HFFc6 (cell line): ENCODE measurements around the gene C19orf25. TPM values are rescaled to one million over a fixed set of nuclear protein-coding genes. Genes with fewer than 3 reads are reported as not detected.

Source experiments
- DNase-seq: peaks from one replicate; pipeline ENCODE4 v3.0.0-alpha.2; 2018
- H3K27ac Mint-ChIP-seq: 2 replicates; pipeline ENCODE4 v1.8.0; 2020; ENCODE audit warnings: mild to moderate bottlenecking, mixed read lengths
- H3K27me3 Mint-ChIP-seq: 2 replicates; pipeline ENCODE4 v1.8.0; 2021; ENCODE audit warnings: mild to moderate bottlenecking, moderate library complexity, mixed read lengths; ENCODE audit not compliant: insufficient read depth
- H3K36me3 Mint-ChIP-seq: 2 replicates; pipeline ENCODE4 v1.8.0; 2021; ENCODE audit warnings: low read depth, mixed read lengths
- H3K4me1 Mint-ChIP-seq: 2 replicates; pipeline ENCODE4 v1.8.0; 2020; ENCODE audit warnings: low read depth, mixed read lengths
- H3K4me3 Mint-ChIP-seq: 2 replicates; pipeline ENCODE4 v1.8.0; 2020; ENCODE audit warnings: mild to moderate bottlenecking, moderate library complexity, mixed read lengths
- H3K9me3 Mint-ChIP-seq: 2 replicates; pipeline ENCODE4 v1.8.0; 2020; ENCODE audit warnings: mild to moderate bottlenecking, mixed read lengths
- CTCF ChIP-seq: fragments of 200-600 bp; sonication (generic); IDR thresholded peaks from 2 replicates; pipeline ENCODE4 v1.5.0; 2021; ENCODE audit warnings: antibody characterized with exemption, mild to moderate bottlenecking
- total RNA-seq, 6 experiments: library from RNA; stranded (reverse); fragmentation: NEBNext Ultra II Directional; extraction: Animal tissue kit (Norgen Biotek cat#: 25700); gene quantifications; 2 replicates in 1 of 6; 3 replicates in 5 of 6; pipeline ENCODE4 v1.2.3, GENCODE V29; 2021

Gene C19orf25
- total RNA-seq, 6 experiments from 2014 or later, result 26.7 to 34.8 (median 29.6) TPM

GRCh38 chr19:1457892-1458291 is 21.1 kb downstream of the C19orf25 start:
- Mint-ChIP-seq H3K9me3 (no peaks in the 10 kb centered on the region), H3K27ac (no peak overlapping the region), H3K4me1 (no peaks in the 10 kb centered on the region), H3K4me3 (no peak overlapping the region), H3K27me3 (peaks cover 6% of the 10 kb centered on the region), H3K36me3 (no peaks in the 10 kb centered on the region)
- no peak for DNase-seq
- TF ChIP-seq CTCF, result no peak

- Mint-ChIP-seq H3K4me1 (no peaks in the 10 kb centered on the region), H3K4me3 (no peak overlapping the region), H3K27me3 (peaks cover 7% of the 10 kb centered on the region), H3K27ac (no peak overlapping the region), H3K9me3 (no peaks in the 10 kb centered on the region), H3K36me3 (no peaks in the 10 kb centered on the region)
- TF ChIP-seq CTCF, result peak; percentile 18; the same call in 1 of the 2 replicates
- no peak for DNase-seq
Observed at GRCh38 chr19:1457031-1457739, 21.8 kb downstream of the C19orf25 start.

- Mint-ChIP-seq H3K36me3 (no peaks in the 10 kb centered on the region), H3K4me3 (no peak overlapping the region), H3K9me3 (no peaks in the 10 kb centered on the region), H3K27ac (no peak overlapping the region), H3K27me3 (peaks cover 13% of the 10 kb centered on the region), H3K4me1 (no peaks in the 10 kb centered on the region)
- DNase-seq, result no peak
- no peak for TF ChIP-seq CTCF
Observed at GRCh38 chr19:1456121-1456900, 22.7 kb downstream of the C19orf25 start.

DNA sequence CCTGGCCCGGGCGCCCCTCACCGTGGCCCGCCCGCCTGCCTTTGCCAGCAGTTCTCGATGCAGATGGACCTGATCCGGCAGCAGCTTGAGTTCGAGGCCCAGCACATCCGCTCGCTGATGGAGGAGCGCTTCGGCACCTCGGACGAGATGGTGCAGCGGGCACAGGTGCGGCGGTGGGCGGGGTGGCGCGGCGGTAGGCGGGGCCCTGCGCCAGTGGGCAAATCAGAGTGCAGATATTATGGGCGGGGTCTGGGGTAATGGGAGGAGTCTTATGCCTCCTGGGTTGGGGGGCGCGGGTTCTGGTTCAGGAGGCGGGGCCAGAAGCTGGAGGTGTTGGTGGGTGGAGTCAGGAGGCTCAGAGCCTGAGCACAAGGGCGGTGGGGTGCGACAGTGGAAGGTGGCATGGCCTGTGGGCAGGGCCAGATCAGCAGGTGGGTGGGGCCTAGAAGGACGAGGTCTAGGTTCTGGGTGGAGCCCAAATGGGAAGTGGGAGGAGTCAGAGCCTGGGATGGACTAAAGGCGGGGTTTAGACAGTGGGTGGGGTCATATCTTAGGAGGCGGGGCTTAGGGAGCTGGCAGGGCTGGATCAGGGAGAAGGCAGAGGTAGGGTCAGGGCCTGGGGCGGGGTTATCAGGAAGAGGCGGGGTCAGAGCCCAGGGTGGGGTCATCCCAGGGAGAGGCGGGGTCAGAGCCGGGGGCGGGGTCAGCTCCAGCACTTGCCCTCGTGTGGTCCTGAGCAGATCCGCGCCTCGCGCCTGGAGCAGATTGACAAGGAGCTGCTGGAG is 23.5 kb downstream of the C19orf25 start:
- H3K4me3 Mint-ChIP-seq, result no peak overlapping the region
- peaks cover 18% of the 10 kb centered on the region for H3K27me3 Mint-ChIP-seq
- TF ChIP-seq CTCF, result no peak
- no peaks in the 10 kb centered on the region; the same call in 1 of the 2 replicates for H3K9me3 Mint-ChIP-seq
- H3K4me1 Mint-ChIP-seq, result no peaks in the 10 kb centered on the region
- H3K36me3 Mint-ChIP-seq, result no peaks in the 10 kb centered on the region
- no peak overlapping the region for H3K27ac Mint-ChIP-seq
- DNase-seq, result peak; percentile 37

DNA sequence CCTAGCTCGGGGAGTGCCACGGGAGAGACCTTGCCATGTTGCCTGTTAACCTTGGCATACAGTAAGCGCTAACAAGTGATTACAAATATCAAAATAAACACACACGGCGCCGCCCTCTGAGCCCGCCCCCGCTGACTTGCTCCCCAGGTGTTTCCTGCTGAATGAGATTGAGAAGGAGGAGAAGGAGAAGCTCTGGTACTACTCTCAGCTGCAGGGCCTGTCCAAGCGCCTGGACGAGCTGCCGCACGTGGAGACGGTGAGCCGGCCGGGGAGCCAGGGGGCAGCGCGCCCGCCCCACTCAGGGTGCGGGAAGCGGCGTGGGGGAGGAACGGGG is 24.0 kb downstream of the C19orf25 start:
- H3K27me3 Mint-ChIP-seq, result peaks cover 22% of the 10 kb centered on the region
- H3K9me3 Mint-ChIP-seq, result no peaks in the 10 kb centered on the region; the same call in 1 of the 2 replicates
- no peak for TF ChIP-seq CTCF
- no peaks in the 10 kb centered on the region for H3K4me1 Mint-ChIP-seq
- no peak overlapping the region for H3K27ac Mint-ChIP-seq
- H3K4me3 Mint-ChIP-seq, result no peak overlapping the region
- no peak for DNase-seq
- H3K36me3 Mint-ChIP-seq, result no peaks in the 10 kb centered on the region
